Astrocyte of the spinal cord (primary cell): Measurements from ENCODE around the gene XK.

Experiments
- DNase-seq: peaks from one replicate; pipeline ENCODE4 v3.0.0; 2011; ENCODE audit warnings: low read depth, low spot score
- H3K4me3 ChIP-seq: 2 replicates; pipeline ENCODE4 v1.5.1; 2011; ENCODE audit warnings: low read depth, mild to moderate bottlenecking, low read length, moderate library complexity
- CTCF ChIP-seq: IDR thresholded peaks from 2 replicates; pipeline ENCODE4 v1.5.1; 2012; ENCODE audit warnings: low read depth, mild to moderate bottlenecking, low read length, inconsistent platforms
- in situ Hi-C: cut with HindIII; loops from 2 replicates; pipeline ENCODE4 v1.10.0; 2017; ENCODE audit warnings: low sequenced_read_pairs

The XK gene

GRCh38 chrX:37666516-37666915, 19.1 kb upstream of the XK start:
- peak; percentile 27 for DNase-seq
- H3K4me3 ChIP-seq, result no peak overlapping the region
- TF ChIP-seq CTCF, result no peak
- in situ Hi-C loops, result no loop called here

GRCh38 chrX:37667141-37667540, 18.4 kb upstream of the XK start:
- in situ Hi-C loops, result no loop called here
- TF ChIP-seq CTCF, result no peak
- no peak for DNase-seq
- H3K4me3 ChIP-seq, result no peak overlapping the region

- no peak for DNase-seq
- in situ Hi-C loops, result no loop called here
- TF ChIP-seq CTCF, result no peak
- H3K4me3 ChIP-seq, result no peak overlapping the region
Measured at GRCh38 chrX:37672563-37672962, 13.0 kb upstream of the XK start.

GRCh38 chrX:37676811-37677210, 8.8 kb upstream of the XK start:
- TF ChIP-seq CTCF, result no peak
- no peak for DNase-seq
- in situ Hi-C loops, result no loop called here
- no peak overlapping the region for H3K4me3 ChIP-seq

- TF ChIP-seq CTCF, result no peak
- no peak for DNase-seq
- in situ Hi-C loops, result no loop called here
- no peak overlapping the region for H3K4me3 ChIP-seq
Measured at GRCh38 chrX:37677243-37677642, 8.3 kb upstream of the XK start.

- TF ChIP-seq CTCF, result no peak
- no peak for DNase-seq
- in situ Hi-C loops, result no loop called here
- H3K4me3 ChIP-seq, result no peak overlapping the region
Measured at GRCh38 chrX:37677765-37678164, 7.8 kb upstream of the XK start.

- DNase-seq, result no peak
Measured at GRCh38 chrX:37678574-37678973, 7.0 kb upstream of the XK start.

More at GRCh38 chrX:37678574-37678973, 7.0 kb upstream of the XK start:
- in situ Hi-C loops, result no loop called here
- no peak for TF ChIP-seq CTCF
- no peak overlapping the region for H3K4me3 ChIP-seq
